DLD1 (cell line): ENCODE results near the gene FBXW7.

Experiments
- in situ Hi-C: cut with HindIII; loops from 2 replicates; pipeline ENCODE4 v1.10.0; 2017; ENCODE audit warnings: low sequenced_read_pairs

The FBXW7 gene

DNA sequence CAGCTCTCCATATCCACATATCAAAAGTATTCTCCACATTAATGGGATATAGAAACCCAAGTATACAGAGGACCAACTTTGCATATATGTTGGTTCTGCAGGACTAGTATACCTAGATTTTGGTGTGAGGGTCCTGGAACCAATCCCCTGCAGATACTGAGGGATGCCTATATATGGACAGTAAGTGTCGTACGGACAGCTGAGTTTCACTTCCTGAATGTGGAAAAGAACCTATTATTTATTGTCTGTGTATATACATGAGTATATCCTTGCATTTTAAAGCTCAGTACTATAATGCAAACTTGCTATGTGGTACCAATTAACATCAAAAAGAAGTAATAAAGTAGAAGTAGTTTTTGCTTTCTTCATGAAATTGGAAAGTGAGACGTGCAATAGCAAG, 101.9 kb downstream of the FBXW7 start:
- in situ Hi-C loops: no loop called here

DNA sequence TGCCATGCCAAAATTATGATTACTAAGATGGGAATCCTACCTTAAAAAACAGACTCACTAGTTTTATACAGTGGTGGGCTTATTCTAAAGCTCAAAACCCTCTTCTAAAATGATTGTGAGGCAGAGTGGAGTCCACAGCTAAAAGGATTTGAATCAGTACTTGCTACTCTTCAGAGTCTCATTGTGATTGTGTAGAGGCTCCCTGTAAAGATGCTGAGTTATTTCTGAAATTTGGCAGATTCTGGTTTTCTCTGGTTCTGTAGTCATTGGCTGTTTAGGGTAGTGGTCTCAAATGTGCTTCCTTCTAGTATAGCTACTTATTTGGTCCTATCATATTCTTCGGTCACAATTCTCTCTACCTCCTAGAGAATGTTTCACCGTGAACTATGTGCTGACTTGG, 104.1 kb downstream of the FBXW7 start:
- in situ Hi-C loops: no loop called here

DNA sequence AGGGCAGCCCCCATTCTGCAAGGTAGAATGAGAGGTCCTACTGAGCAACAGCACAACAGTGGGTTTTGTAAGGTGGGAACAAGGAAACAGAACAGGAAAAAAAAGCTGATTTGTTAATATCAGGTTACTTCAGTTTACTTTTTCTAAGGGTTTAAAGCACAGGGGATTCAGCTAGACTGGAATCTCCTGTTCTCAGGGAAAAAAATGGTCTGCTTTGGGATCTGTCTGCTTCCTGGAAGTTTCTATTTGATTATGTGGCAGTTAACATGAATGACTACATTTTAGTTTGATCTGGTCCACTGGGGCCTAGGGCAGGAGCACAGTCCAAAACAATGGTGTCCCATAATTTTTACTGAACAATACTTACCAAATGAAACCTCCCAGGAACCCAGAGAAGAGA, 104.6 kb downstream of the FBXW7 start:
- in situ Hi-C loops: no loop called here

DNA sequence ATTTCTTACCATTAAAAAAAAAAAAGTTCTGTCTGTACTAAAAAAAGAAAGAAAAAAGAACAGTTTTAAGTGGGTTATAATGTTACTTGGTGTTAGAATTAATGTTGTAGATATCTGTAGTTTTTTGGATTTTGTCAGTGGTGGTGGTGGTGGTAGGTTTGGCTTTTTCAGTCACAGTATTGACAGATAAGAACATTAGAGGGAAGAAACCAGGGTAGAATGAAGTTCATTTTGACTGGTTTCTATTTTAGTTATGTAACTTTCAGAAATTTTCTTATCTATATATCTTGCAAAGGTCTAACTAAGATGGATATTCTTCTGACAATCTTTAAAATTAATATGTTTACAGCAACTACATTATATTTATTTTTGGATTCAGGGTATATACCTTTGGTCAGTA, 105.4 kb downstream of the FBXW7 start:
- in situ Hi-C loops: no loop called here

DNA sequence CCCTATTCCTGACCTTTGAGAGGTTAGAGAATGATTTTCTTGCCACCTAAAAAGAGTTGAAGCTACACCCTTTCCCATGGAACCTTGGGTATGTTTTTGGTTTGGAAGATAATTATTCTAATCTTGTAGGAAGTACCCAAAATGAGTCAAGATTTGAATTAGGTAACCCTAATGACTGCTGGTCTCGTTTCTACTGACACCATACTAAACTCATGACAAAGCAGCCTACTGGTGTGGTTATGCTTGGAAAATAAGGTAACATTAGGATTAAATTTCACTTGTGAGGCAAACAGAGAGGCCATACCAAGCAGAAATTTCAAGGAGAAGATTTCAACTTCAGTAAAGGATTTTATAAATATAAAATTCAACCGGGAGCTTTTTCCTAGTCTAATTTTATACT, 107.9 kb downstream of the FBXW7 start:
- in situ Hi-C loops: no loop called here

GRCh38 chr4:152424977-152425376, 110.9 kb downstream of the FBXW7 start:
- in situ Hi-C loops: no loop called here

GRCh38 chr4:152424396-152424795, 111.5 kb downstream of the FBXW7 start:
- in situ Hi-C loops: no loop called here

DNA sequence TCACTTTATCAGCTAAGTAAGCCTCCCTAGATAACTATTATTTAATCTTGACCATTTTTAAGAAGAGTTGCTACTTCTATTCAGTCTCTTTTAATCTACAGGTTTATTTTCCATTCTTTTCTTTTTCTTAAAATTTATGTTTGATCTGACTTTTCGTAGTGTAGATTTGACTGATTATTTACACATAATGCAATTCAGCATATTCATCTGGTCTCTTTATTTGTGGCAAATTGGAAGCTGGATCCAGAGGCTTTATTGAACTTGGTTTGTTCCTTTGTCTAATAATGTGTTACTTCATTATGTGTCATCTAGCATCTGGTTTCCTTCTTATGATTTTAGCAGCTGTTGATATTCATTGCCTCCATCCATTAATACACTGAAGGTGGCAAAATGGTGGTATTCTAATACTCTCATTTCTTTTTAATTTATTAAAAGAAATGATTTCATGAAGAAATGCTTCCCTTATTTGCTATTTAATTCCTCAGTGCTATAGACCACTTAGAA, 113.0 kb downstream of the FBXW7 start:
- in situ Hi-C loops: no loop called here

- in situ Hi-C loops: no loop called here
Measured at GRCh38 chr4:152421576-152421975, 114.3 kb downstream of the FBXW7 start.

- in situ Hi-C loops: no loop called here
Measured at GRCh38 chr4:152419809-152420208, 116.1 kb downstream of the FBXW7 start.

DNA sequence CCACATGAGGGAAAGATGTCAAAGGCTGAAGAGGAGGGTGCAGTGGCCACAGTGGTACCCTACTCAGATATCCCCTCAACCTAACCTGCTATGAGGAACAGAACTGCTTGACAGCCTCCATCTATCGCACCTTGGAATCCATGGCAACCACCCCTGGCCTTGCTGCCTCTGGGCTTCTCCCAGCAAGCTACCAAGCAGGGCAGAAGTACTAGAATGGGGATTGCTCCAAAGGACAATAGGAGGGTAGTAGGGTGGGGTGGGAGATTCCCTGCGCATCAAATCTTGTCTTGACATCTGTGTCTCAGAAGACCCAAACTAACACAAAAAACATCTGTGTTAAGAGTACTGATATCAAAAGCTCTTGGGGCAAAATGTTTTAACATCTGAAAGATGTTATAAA, 118.2 kb downstream of the FBXW7 start:
- in situ Hi-C loops: no loop called here

DNA sequence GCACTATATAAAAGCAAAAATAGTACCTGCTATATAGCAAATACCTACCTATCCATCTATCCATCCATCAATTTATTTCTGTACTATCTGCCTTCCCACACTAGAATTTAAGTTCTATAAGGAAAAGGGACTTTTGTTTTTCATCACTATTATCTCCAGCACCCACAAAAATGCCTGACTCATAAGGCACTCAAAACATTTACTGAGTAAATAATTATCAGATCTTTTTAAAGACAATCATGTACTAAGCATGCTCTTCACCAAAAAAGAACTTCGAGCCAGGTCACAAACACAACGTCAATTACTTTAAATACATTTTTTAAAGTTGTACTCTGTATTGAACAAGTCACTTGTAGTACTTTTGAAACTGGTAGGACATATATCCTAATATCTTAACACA, 119.9 kb downstream of the FBXW7 start:
- in situ Hi-C loops: no loop called here

GRCh38 chr4:152408514-152409327, 127.2 kb downstream of the FBXW7 start:
- in situ Hi-C loops: no loop called here

- in situ Hi-C loops: no loop called here
Measured at GRCh38 chr4:152401424-152401823, 134.5 kb downstream of the FBXW7 start.

GRCh38 chr4:152399246-152399645, 136.6 kb downstream of the FBXW7 start:
- in situ Hi-C loops: no loop called here

GRCh38 chr4:152398060-152398459, 137.8 kb downstream of the FBXW7 start:
- in situ Hi-C loops: no loop called here

- in situ Hi-C loops: no loop called here
Measured at GRCh38 chr4:152394791-152395190, 141.1 kb downstream of the FBXW7 start.

- in situ Hi-C loops: no loop called here
Measured at GRCh38 chr4:152392079-152392478, 143.8 kb downstream of the FBXW7 start.

GRCh38 chr4:152390216-152390615, 145.7 kb downstream of the FBXW7 start:
- in situ Hi-C loops: no loop called here

- in situ Hi-C loops: no loop called here
Measured at GRCh38 chr4:152389359-152389758, 146.5 kb downstream of the FBXW7 start.

GRCh38 chr4:152385551-152385950, 150.3 kb downstream of the FBXW7 start:
- in situ Hi-C loops: no loop called here

GRCh38 chr4:152382057-152382785, 153.7 kb downstream of the FBXW7 start:
- in situ Hi-C loops: no loop called here
